Aorta (tissue), 5 donors: ENCODE measurements around the gene UBE2D2. TPM values are rescaled to one million over a fixed set of nuclear protein-coding genes. Genes with fewer than 3 reads are reported as not detected.

Experiments used
- ATAC-seq: fragments of 200-7000 bp; cut with Tn5 transposase; one replicate; pipeline ENCODE4 v1.9.1; 2022; ENCODE audit warnings: moderate library complexity; ENCODE audit not compliant: low FRiP score
- DNase-seq, 2 donors: peaks; one replicate each; pipeline ENCODE4 v3.0.0-alpha.2; 2020
- H3K27ac ChIP-seq, 2 donors: one replicate each; pipeline ENCODE4 v1.5.1; 2013; ENCODE audit warnings: low read length in 2 of 2, mild to moderate bottlenecking in 2 of 2, moderate library complexity in 2 of 2, control low read depth in 1 of 2, inconsistent platforms in 1 of 2, low read depth in 1 of 2
- H3K27me3 ChIP-seq, 2 donors: one replicate each; pipeline ENCODE4 v1.6.1; 2013; ENCODE audit warnings: control low read depth in 1 of 2, low read length in 1 of 2, mild to moderate bottlenecking in 1 of 2, moderate library complexity in 1 of 2; ENCODE audit not compliant: insufficient read depth in 2 of 2, control insufficient read depth in 1 of 2
- H3K36me3 ChIP-seq, 2 donors: one replicate each; pipeline ENCODE4 v1.6.1; 2013; ENCODE audit warnings: control low read depth in 1 of 2, low read length in 1 of 2, mild to moderate bottlenecking in 1 of 2; ENCODE audit not compliant: insufficient read depth in 2 of 2, control insufficient read depth in 1 of 2
- H3K4me1 ChIP-seq, 2 donors: one replicate each; pipeline ENCODE4 v1.6.1; 2013; ENCODE audit warnings: low read length in 2 of 2, control low read depth in 1 of 2, mild to moderate bottlenecking in 1 of 2, moderate library complexity in 1 of 2; ENCODE audit not compliant: insufficient read depth in 2 of 2, control insufficient read depth in 1 of 2
- H3K4me3 ChIP-seq, 2 donors: one replicate each; pipeline ENCODE4 v1.5.1; 2013; ENCODE audit warnings: low read length in 2 of 2, control low read depth in 1 of 2, mild to moderate bottlenecking in 1 of 2
- H3K9me3 ChIP-seq: one replicate; pipeline ENCODE4 v1.6.1; 2013; ENCODE audit warnings: mild to moderate bottlenecking, low read length; ENCODE audit not compliant: control insufficient read depth
- WGBS, 2 donors: extraction: QIAGEN DNeasy Blood & Tissue Kit; methylation state at CpG; one replicate each; pipeline ENCODE4 v1.1.7; 2013; 5-methylcytosine and 5-hydroxymethylcytosine counted together
- intact Hi-C, 2 donors: fragments of 100-400 bp; cut with DNase I; formaldehyde crosslinking; loops; one replicate each; pipeline versions ENCODE4 v1.14.2 to v1.15.0; 2022
- polyA plus RNA-seq, 2 donors: library from polyadenylated mRNA; stranded (reverse); fragments of 200-250 nt; gene quantifications; one replicate each; pipeline ENCODE4 v1.2.3, GENCODE V29; 2013
- total RNA-seq, 2 donors: library from RNA; stranded (reverse); fragmentation: NEBNext Ultra II Directional; extraction: Animal tissue kit (Norgen Biotek cat#: 25700); gene quantifications; one replicate each; pipeline ENCODE4 v1.2.1, GENCODE V29; 2021
- donor health status: healthy with polysubstance abuse.
- donor health status: Bipolar disorder and iron deficiency.
- donor health status: DM: no; HTN: no; CAD: no.
- donor health status: DM: no; HTN: no; CAD: no.
- donor health status: DM: yes; HTN: yes; CAD: no.

Gene UBE2D2
- total and polyA plus RNA-seq, 4 donors = 96.8 to 116 (median 99.9) TPM

GRCh38 chr5:139645430-139645871, 84.3 kb downstream of the UBE2D2 start:
- Histone ChIP-seq H3K4me1 (no peaks in the 10 kb centered on the region), H3K4me3 (no peak overlapping the region), H3K27ac (no peak overlapping the region), H3K9me3 (no peaks in the 10 kb centered on the region), H3K36me3 (no peaks in the 10 kb centered on the region), H3K27me3 (no peaks in the 10 kb centered on the region)
- no peak for ATAC-seq
- 85 to 87% methylated on average over 3 of the region's 3 CpGs for WGBS, 2 donors
- intact Hi-C loops = no loop called here
- DNase-seq = peak; percentile 12 to 47

GRCh38 chr5:139646111-139646510, 85.0 kb downstream of the UBE2D2 start:
- Histone ChIP-seq H3K27ac (no peak overlapping the region), H3K9me3 (no peaks in the 10 kb centered on the region), H3K36me3 (no peaks in the 10 kb centered on the region), H3K27me3 (no peaks in the 10 kb centered on the region), H3K4me1 (no peaks in the 10 kb centered on the region), H3K4me3 (no peak overlapping the region)
- peak; percentile 12 to 55 for DNase-seq
- intact Hi-C loops = no loop called here
- ATAC-seq = no peak
- 90 to 93% methylated on average over 3 of the region's 3 CpGs for WGBS, 2 donors

GRCh38 chr5:139646912-139647505, 85.9 kb downstream of the UBE2D2 start:
- 74 to 76% methylated on average over 25 of the region's 25 CpGs for WGBS, 2 donors
- no peak overlapping the region for H3K4me3 ChIP-seq
- ATAC-seq = no peak
- no peaks in the 10 kb centered on the region for H3K4me1 ChIP-seq
- no peaks in the 10 kb centered on the region for H3K27me3 ChIP-seq
- peak; percentile 61 to 76 for DNase-seq
- H3K36me3 ChIP-seq = no peaks in the 10 kb centered on the region
- intact Hi-C loops = loop anchor here in 1 of 2 donors (1.0 kb wide), 1 partner anchor 9 kb away; no protein-coding TSS in a partner anchor
- no peak overlapping the region for H3K27ac ChIP-seq
- no peaks in the 10 kb centered on the region for H3K9me3 ChIP-seq

- H3K27ac ChIP-seq = no peak overlapping the region
- no peaks in the 10 kb centered on the region for H3K9me3 ChIP-seq
- intact Hi-C loops = loop anchor here (1.0 kb wide), 2 partner anchors 9 to 10 kb away; no protein-coding TSS in a partner anchor
- no peaks in the 10 kb centered on the region for H3K36me3 ChIP-seq
- H3K27me3 ChIP-seq = no peaks in the 10 kb centered on the region
- DNase-seq = peak; percentile 47 to 52
- 20 to 21% methylated on average over 41 to 46 of the region's 46 CpGs for WGBS, 2 donors
- no peaks in the 10 kb centered on the region for H3K4me1 ChIP-seq
- ATAC-seq = no peak
- H3K4me3 ChIP-seq = no peak overlapping the region
Measured at GRCh38 chr5:139647506-139648204, 86.5 kb downstream of the UBE2D2 start.

GRCh38 chr5:139648205-139649081, 87.3 kb downstream of the UBE2D2 start, which contains the start of gene CXXC5:
Gene CXXC5, plus strand, starts transcription at chr5:139648349. Its CDS starts 32,175 bp downstream, at chr5:139680524.
- Histone ChIP-seq H3K27ac (peak within 1 kb of the TSS; percentile 14 to 58), H3K9me3 (no peaks in the 10 kb centered on the region), H3K4me3 (peak within 1 kb of the TSS; percentile 68 to 78), H3K36me3 (no peaks in the 10 kb centered on the region), H3K4me1 (no peaks in the 10 kb centered on the region), H3K27me3 (no peaks in the 10 kb centered on the region)
- DNase-seq (peak; percentile 92 to 96), ATAC-seq (peak; percentile 86)
- intact Hi-C loops = loop anchor here in 1 of 2 donors (1.0 kb wide), 1 partner anchor 11 kb away; no protein-coding TSS in a partner anchor
- 0% methylated on average over 76 to 106 of the region's 106 CpGs for WGBS, 2 donors

GRCh38 chr5:139649082-139649991, 88.2 kb downstream of the UBE2D2 start:
- intact Hi-C loops = no loop called here
- WGBS, 2 donors = 0 to 1% methylated on average over 76 to 77 of the region's 77 CpGs

GRCh38 chr5:139650031-139650688, 89.0 kb downstream of the UBE2D2 start:
- WGBS, 2 donors = 0 to 1% methylated on average over 46 to 48 of the region's 48 CpGs
- H3K4me1 ChIP-seq = no peaks in the 10 kb centered on the region
- intact Hi-C loops = loop anchor here (2.0 to 5.0 kb wide), 4 partner anchors 37 to 97 kb away; no protein-coding TSS in a partner anchor
- H3K27ac ChIP-seq = peak overlapping the region in 1 of 2 donors; percentile 89
- no peaks in the 10 kb centered on the region for H3K36me3 ChIP-seq
- no peaks in the 10 kb centered on the region for H3K9me3 ChIP-seq
- no peaks in the 10 kb centered on the region for H3K27me3 ChIP-seq
- no peak for ATAC-seq
- DNase-seq = peak; percentile 61 to 83
- H3K4me3 ChIP-seq = peak overlapping the region; percentile 68 to 78

More at GRCh38 chr5:139649082-139649991, 88.2 kb downstream of the UBE2D2 start:
- Histone ChIP-seq H3K36me3 (no peaks in the 10 kb centered on the region), H3K4me1 (no peaks in the 10 kb centered on the region), H3K27me3 (no peaks in the 10 kb centered on the region), H3K9me3 (no peaks in the 10 kb centered on the region), H3K4me3 (peak overlapping the region; percentile 68 to 78), H3K27ac (peak overlapping the region; percentile 14 to 89)
- peak; percentile 70 to 82 for DNase-seq
- ATAC-seq = peak; percentile 0
